ENCODE results near the gene IREB2. TPM values are rescaled to one million over a fixed set of nuclear protein-coding genes. Genes with fewer than 3 reads are reported as not detected.
A peak's percentile ranks its signal among the peaks of the same experiment; 100 is the strongest.

Gene IREB2
- total RNA-seq, 2 donors from 2014 or later, result 81.4 to 92.6 TPM

DNA sequence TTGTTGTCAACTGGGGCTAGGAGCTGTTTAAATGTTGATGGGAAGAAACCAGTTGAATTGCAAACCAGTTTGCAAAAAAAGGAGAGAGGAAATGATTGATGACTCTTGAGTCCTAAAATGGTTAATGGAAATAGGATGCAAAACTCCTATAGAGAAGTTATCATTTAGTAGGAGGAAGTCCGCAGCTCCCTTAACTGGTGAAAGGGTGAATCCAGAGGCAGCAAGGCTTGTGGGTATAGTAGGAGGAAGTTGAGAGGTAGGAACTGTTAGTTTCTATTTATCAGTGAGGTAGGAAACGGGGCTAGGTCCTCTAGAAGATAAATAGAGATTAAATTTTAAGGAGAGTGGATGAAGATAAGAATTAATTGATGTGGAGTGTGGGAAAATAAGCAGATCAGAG lies 15.4 kb downstream of the IREB2 start:
- Histone ChIP-seq H3K4me3 (ENCODE audit: low read length) (no peak overlapping the region), H3K4me1 (ENCODE audit: control insufficient read depth, insufficient read depth, low read length) (no peaks in the 10 kb centered on the region), H3K27me3 (ENCODE audit: control insufficient read depth, insufficient read depth, low read length, poor library complexity, severe bottlenecking) (no peaks in the 10 kb centered on the region), H3K36me3 (ENCODE audit: control insufficient read depth, insufficient read depth, low read length) (peaks cover 39% of the 10 kb centered on the region), H3K9me3 (ENCODE audit: control insufficient read depth, low read length) (no peaks in the 10 kb centered on the region), H3K27ac (ENCODE audit: low read depth, low read length) (no peak overlapping the region), H3K9ac (ENCODE audit: extremely low read depth, low read length, poor library complexity, severe bottlenecking) (no peak overlapping the region)
- TF ChIP-seq CTCF (conservative IDR thresholded peaks at IDR 0.05), result no peak
- H3K9me3 Mint-ChIP-seq, result no peaks in the 10 kb centered on the region
- DNase-seq, result no peak
- 74 to 100% methylated on average over 1 to 2 of the region's 2 CpGs for WGBS, 2 experiments (ENCODE audit: insufficient coverage in 1 of 2, insufficient read length in 1 of 2)
- H3K36me3 Mint-ChIP-seq (ENCODE audit: low read depth), result peaks cover 17% of the 10 kb centered on the region
- peak overlapping the region; percentile 1 for H3K27ac Mint-ChIP-seq
- no peaks in the 10 kb centered on the region for H3K27me3 Mint-ChIP-seq (ENCODE audit: insufficient read depth)
- H3K4me1 Mint-ChIP-seq, result peaks cover 12% of the 10 kb centered on the region
- no peak overlapping the region for H3K4me3 Mint-ChIP-seq

DNA sequence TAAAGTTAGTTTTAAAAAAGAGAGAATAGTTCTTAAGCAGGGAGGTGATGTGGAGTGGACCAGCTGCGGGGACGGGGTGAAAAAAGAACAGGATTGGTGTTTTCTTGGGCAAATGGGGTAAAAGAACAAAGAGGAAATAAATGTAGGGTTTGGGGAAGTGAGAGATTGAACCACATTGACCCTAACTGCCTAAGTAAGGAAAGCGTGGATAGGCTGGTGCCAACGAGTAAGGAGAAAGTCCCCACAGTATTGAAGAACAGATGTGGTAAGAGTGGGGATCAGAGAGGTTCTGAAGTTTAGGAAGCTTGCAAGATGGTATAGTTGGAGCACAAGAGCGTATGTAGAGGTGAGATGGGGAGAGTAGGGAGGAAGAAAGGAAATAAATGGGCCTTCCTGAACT lies 17.0 kb downstream of the IREB2 start:
- Mint-ChIP-seq H3K27me3 (ENCODE audit: insufficient read depth) (no peaks in the 10 kb centered on the region), H3K4me1 (peaks cover 8% of the 10 kb centered on the region), H3K36me3 (ENCODE audit: low read depth) (peaks cover 17% of the 10 kb centered on the region), H3K27ac (no peak overlapping the region), H3K4me3 (no peak overlapping the region), H3K9me3 (no peaks in the 10 kb centered on the region)
- 94 to 99% methylated on average over 5 of the region's 5 CpGs for WGBS, 2 experiments (ENCODE audit: insufficient coverage in 1 of 2, insufficient read length in 1 of 2)
- no peaks in the 10 kb centered on the region for H3K27me3 ChIP-seq (ENCODE audit: control insufficient read depth, insufficient read depth, low read length, poor library complexity, severe bottlenecking)
- no peak overlapping the region for H3K9ac ChIP-seq (ENCODE audit: extremely low read depth, low read length, poor library complexity, severe bottlenecking)
- no peak overlapping the region for H3K27ac ChIP-seq (ENCODE audit: low read depth, low read length)
- DNase-seq, result no peak
- no peaks in the 10 kb centered on the region for H3K4me1 ChIP-seq (ENCODE audit: control insufficient read depth, insufficient read depth, low read length)
- no peaks in the 10 kb centered on the region for H3K9me3 ChIP-seq (ENCODE audit: control insufficient read depth, low read length)
- no peak overlapping the region for H3K4me3 ChIP-seq (ENCODE audit: low read length)
- no peak for TF ChIP-seq CTCF (conservative IDR thresholded peaks at IDR 0.05)
- peaks cover 32% of the 10 kb centered on the region for H3K36me3 ChIP-seq (ENCODE audit: control insufficient read depth, insufficient read depth, low read length)

DNA sequence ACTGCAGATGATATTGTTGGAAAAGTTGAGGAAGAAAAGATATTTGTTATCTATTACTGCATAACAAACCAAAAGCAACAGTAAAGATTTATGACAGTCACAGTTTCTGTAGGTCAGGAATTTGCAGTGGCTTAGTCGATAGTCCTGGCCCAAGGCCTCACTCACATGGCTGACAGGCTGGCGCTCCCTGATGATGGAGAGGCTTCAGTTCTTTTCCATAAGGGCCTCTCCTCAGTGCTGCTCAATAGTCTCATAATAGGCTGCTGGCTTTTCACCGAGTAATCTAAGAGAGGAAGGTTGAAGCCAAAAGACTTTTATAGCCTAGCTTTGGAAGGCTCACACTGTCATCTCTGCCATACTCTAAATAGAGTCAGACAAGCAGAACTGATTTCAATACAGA lies 17.7 kb downstream of the IREB2 start:
- Histone ChIP-seq H3K4me3 (ENCODE audit: low read length) (no peak overlapping the region), H3K27ac (ENCODE audit: low read depth, low read length) (no peak overlapping the region)
- WGBS, 2 experiments (ENCODE audit: insufficient coverage in 1 of 2, insufficient read length in 1 of 2), result 84 to 92% methylated on average over 3 of the region's 3 CpGs

More for the DNA sequence above, 17.7 kb downstream of the IREB2 start:
- Histone ChIP-seq H3K9me3 (ENCODE audit: control insufficient read depth, low read length) (no peaks in the 10 kb centered on the region), H3K36me3 (ENCODE audit: control insufficient read depth, insufficient read depth, low read length) (peaks cover 26% of the 10 kb centered on the region), H3K4me1 (ENCODE audit: control insufficient read depth, insufficient read depth, low read length) (no peaks in the 10 kb centered on the region), H3K9ac (ENCODE audit: extremely low read depth, low read length, poor library complexity, severe bottlenecking) (no peak overlapping the region), H3K27me3 (ENCODE audit: control insufficient read depth, insufficient read depth, low read length, poor library complexity, severe bottlenecking) (no peaks in the 10 kb centered on the region)
- H3K4me1 Mint-ChIP-seq, result peaks cover 14% of the 10 kb centered on the region
- no peaks in the 10 kb centered on the region for H3K9me3 Mint-ChIP-seq
- no peak overlapping the region for H3K27ac Mint-ChIP-seq
- no peak overlapping the region for H3K4me3 Mint-ChIP-seq
- H3K27me3 Mint-ChIP-seq (ENCODE audit: insufficient read depth), result no peaks in the 10 kb centered on the region
- no peak for TF ChIP-seq CTCF (conservative IDR thresholded peaks at IDR 0.05)
- peaks cover 11% of the 10 kb centered on the region for H3K36me3 Mint-ChIP-seq (ENCODE audit: low read depth)
- no peak for DNase-seq

Measured in endodermal cell (in vitro differentiated cells).